ENCODE results near the gene SUMO1.
"Not testable (repeated sequence)": the region's sequence is repeated elsewhere in the genome, so short reads cannot be mapped to it uniquely, and the experiment has no call there.

SUMO1 gene

DNA sequence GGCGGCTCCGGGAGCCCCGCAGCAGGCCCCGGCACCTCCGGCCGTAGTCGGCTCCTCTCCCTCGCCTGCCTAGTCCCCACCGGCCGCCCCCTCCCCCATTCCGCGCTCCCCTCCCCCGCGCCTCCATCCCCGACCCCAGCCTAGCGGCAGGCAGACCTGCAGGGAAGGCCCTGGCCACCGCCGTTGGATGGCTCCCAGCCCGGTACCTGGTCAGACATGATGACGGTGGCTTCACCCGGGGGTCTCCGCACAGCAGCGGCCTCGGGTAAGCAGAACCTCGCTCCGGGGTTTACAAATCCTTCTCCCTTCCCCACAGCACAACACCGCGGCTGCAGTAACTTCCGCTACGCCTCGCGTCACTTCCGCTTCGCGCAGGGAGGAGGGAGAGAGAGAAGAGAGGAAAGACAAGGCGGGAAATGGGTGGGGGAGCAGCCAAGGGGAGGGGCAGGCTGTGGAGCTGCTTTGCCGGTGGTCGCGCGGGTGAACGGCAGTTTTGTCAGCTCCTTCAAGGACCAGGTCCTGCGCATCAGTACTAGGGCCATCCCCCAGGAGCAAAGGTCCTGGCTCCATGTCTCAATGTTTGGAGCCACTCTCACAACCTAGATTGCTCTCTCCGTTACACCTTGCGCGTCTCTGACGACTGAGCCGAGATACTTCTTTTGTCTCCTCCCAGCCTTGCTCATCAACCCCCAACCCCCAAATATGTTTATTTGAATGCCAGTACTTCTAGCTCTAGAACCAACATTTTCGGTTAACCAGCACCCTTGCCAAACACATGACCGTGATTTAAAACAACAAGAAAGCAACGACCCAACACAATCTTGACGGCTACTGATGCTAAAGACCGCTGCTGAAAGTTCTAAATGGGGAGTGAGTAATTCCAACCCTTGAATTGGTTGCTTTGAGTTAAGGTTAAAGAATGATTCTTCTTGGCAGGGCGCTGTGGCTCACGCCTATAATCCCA lies at the start of gene SUMO1:
SUMO1 (minus strand) TSS at position 364 of the 964 bp plus-strand sequence; CDS start at position 218, 146 bp downstream.
- peak; percentile 84 for DNase-seq (ENCODE audit: low read depth)

DNA sequence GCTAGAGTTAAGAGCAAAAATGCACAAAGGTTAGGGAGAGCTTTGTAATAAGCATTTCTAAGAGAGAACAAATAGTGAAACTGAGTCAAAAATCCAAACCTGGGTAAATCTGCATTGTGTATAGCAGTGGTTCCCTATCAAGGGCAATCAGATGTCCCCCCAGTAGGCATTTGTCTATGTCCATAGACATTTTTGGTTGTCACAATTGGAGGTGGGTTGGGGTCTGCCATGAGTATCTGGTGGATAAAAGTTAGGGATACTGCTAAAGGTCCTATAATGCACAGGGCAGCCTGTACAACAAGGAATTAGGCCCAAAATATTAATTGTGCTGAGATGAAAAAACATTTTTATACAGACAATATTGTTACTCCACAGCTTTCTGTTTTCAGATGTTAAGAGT lies 48.2 kb upstream of the SUMO1 start:
- no peak for DNase-seq (ENCODE audit: low read depth)

DNA sequence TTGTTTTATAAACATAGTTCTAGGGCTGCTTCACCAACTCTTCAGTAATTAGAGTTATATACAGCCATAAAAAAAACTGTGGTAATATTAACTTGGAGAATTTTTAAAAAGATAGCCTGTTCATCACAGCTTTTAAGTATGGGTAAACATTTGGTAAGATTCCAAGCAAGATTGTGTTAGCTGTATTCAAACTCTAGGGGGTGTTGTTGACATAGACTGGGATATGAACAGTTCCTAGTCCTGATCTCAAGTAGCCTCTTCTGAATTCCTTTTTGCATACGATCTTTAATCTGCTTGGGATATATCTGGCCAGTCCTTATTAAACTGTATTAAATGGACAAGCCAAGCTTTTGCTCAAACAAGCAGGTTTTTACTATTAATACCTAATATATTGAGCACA lies 40.5 kb upstream of the SUMO1 start:
- no peak for DNase-seq (ENCODE audit: low read depth)

DNA sequence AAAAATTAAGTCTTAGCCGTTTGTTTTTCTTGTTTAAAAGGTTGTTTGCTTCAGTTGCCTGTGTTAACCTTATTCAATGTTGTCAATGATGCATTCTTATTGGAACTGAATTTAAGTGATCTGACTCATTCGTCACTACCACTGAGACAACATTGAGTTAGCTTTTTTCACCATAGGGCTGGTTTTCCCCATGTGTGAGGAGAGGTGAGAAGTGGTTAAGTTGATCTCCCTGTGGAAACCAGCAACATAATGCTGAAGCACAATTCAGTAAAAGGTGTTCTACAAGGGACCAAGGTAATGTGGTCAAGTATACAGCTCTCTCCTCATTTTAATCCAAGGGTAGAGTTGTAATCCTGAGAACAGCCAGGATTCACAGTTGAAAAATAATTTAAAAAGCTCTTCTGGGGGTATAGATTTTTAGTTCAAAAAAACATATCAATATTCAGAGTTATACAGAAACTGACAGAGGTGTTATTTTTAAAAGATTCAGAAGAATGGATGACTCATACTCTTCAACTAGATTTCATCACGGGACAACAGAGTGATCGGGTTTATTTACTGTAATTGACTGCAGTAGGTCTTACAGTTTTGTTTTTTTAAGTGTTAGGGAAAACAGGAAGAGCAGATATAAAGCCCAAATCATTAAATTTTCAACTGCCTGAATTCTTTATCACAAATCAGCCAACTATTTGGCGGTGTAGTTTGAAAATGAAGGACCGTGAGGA lies 39.8 kb upstream of the SUMO1 start:
- no peak for DNase-seq (ENCODE audit: low read depth)

DNA sequence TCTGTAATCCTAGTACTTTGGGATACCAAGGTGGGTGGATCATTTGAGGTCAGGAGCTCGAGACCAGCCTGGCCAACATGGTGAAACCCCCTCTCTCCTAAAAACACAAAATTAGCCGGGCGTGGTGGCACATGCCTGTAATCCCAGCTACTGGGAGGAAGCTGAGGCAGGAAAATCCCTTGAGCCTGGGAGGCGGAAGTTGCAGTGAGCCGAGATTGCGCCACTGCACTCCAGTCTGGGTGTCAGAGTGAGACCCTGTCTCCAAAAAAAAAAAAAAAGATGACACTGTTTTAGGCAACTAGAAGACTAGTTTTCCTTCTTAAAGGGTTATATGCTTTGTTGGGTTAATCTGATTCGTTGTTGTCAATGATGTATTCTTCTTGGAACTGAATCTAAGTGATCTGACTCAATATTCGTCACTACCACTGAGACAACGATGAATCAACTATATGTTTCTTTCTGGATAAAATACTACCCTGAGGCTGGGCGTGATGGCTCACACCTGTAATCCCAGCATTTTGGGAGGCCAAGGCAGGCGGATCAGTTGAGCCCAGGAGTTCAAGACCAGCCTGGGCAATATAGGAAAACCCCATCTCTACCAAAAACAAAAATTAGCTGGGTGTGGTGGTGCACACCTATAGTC lies 37.8 kb upstream of the SUMO1 start:
- DNase-seq (ENCODE audit: low read depth): not testable (repeated sequence)

DNA sequence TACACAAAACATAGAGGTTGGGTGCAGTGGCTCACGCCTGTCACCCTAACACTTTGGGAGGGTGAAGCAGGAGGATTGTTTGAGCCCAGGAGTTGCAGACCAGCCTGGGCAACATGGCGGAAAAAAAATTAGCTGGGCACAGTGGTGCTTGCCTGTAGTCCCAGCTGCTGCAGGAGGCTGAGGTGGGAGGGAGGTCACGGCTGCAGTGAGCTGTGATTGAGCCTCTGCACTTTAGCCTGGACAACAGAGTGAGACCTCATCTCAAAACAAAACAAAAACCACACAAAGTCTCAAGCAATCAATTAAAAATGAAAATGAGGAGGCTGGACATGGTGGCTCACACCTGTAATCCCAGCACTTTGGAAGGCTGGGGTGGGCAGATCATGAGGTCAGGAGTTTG lies 32.1 kb upstream of the SUMO1 start:
- DNase-seq (ENCODE audit: low read depth): no peak

DNA sequence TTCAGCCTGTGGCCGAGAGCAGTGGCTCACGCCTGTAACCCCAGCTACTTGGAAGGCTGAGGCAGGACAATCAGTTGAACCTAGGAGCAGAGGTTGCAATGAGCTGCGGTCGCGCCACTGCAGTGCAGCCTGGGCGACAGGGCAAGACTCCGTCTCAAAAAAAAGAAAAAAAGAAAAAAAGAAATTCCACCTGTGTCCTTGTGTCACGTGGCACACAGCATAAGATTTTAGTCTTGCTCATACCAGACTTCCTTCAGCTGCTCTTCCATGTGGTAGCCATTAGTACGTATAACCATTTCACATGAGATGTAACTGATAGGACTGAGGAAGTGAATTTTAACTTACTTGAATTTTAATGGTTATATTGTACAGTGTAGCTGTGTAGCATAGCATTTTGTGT lies 31.2 kb upstream of the SUMO1 start:
- no peak for DNase-seq (ENCODE audit: low read depth)

DNA sequence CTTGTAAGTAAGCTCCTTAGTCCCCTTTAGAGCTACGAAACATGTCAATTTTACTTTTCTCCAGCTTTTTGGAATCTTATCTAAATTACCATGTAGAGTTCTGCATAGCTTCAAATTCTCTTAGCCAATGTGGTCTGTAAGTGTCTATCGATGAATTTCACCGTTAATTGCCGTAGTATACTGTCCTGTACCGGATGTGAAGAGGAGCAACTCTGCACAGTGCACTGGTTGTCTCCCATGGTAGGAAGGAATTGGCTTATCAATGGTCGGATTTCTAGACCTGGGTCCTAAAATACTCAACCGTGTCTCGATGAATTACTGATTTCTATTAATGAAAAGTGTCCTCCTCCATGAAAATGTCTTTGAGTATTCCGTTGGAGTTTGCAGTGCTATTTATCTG lies 29.1 kb upstream of the SUMO1 start:
- no peak for DNase-seq (ENCODE audit: low read depth)

DNA sequence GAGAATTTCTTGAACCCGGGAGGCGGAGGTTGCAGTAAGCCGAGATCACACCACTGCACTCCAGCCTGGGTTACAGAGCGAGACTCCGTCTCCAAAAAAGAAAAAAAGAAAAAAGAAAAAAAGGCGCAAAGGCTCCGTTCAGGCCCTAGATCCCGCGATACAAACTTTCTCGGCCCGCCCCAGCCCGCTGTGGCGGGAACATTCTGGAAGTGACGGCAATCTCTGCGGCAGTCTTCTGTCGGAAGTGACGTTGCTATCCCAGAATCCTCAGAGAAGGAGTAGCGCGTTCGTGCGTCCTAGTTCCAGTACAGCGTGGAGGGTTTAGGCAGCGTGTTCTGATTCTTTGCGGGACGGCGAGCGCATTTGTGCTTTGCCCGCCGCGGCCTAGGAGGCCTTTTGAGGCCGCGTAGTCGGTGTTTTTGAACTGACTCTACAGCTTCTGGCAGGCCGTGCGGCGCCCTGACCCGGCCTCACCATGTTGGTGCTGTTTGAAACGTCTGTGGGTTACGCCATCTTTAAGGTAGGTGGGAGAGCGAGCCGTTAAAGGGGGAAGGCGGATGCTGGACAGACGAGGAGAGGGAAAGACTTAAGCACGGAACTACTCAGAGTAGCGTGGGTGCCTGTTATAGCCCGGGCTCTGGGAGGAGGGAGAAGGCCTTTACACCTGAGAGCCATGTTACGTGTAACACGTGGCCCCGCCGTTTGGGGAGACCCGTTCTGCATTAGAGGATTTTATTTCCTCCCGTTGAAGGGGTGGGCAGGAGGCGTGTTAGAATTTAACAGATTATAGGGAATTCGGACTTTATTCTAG lies 27.3 kb upstream of the SUMO1 start, which contains the start of gene NOP58:
NOP58 (plus strand) TSS at position 297 of the 811 bp plus-strand sequence; CDS start at position 476, 179 bp downstream.
- DNase-seq (ENCODE audit: low read depth): peak; percentile 77

DNA sequence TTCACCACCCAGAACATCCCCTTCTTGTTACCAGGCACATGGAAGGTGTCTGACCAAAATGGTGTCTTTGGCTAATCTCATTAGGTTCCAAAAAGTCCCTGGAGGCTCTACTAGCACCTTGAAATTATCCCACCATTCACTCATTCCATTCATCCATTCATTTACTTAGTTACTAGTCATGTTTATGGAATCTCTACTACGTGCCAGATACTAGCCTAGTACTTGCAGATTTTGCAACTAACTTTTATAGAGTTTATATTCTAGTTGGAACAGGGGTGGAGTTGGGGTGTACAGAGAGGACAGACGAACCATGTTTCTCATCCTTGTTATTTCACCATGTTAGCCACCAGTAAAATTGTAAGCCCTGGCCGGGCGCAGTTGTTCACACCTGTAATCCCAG lies 23.1 kb upstream of the SUMO1 start:
- DNase-seq (ENCODE audit: low read depth): no peak

DNA sequence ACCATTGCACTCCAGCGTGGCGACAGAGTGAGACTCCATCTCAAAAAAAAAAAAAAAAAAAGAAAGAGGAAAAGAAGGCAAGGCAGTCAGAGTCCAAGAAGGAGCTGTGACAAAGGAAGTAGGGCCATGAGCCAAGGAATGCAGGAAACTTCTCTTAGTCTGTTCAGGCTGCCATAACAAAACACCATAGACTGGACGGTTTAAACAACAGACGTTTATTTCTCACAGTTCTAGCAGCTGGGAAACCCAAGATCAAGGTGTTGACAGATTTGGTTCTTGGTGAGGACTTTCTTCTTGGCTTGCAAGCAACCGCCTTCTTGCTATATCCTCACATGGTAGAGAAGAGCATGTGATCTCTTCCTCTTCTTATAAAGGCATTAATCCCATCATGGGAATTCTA lies 13.1 kb upstream of the SUMO1 start:
- DNase-seq (ENCODE audit: low read depth): no peak

DNA sequence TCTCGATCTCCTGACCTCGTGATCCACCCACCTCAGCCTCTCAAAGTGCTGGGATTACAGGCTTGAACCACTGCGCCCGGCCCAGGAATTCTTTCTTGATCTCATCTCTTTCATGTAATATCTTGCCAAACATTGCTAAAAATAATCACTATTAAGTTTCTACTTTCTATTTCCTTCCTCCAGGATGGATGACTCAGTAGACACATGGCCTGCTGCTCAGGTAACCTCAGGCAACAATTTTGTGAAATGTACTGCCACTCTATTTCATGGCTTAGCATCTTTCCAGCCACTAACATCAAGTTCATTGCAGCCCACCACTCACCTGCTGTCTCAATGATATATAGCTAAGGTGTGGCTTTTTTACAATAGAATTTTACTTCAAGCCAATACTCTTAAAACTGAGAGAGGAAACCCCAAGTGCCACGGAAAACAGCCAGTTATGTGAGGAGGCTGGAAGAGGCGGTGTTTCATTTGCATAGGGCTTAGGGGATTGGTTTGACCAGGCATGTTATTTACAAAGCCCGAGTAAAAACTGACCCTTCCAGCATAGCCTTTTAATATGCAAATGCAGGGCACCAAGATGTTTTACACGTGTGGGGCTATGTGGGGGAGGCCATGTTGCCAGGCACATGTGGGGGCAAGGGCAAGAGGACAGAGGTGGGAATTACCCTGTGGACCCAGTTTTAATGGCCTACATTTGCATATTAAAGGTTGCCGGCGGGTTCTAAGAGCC lies 11.3 kb upstream of the SUMO1 start:
- no peak for DNase-seq (ENCODE audit: low read depth)

DNA sequence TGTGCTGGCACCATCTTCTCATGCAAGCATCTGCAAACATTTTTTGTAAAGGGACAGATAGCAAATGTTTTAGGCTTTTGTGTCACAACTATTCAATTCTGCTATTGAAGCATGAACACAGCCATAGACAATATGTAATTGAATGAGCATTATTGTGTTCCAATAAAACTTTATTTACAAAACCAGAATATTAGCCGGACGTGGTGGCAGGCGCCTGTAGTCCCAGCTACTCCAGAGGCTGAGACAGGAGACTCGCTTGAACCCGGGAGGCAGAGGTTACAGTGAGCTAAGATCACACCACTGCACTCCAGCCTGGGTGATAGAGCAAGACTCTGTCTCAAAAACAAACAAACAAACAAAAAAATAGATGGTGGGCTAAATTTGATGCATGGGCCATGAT lies 9.3 kb upstream of the SUMO1 start:
- not testable (repeated sequence) for DNase-seq (ENCODE audit: low read depth)

DNA sequence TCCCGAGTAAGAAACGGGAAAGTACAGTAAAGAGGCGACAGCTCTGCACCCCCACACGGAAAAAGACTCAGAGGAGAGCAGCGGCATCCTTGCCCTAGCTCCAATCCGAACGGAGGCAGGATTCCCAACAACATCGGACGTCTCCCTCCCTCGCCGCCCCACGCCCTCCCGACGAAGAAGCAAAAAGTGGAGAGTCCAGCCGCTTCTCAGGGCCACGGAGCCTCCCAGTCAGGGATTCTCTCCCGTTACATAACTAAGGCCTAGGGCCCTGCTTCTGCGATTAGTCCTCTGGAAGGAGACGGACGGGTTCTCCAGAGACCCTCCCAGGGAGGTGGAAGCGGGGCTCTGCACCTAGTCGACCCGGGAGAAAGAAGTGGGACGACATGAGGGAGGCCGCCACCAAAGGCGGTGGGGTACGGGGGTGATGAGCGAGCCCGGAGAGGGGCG lies 587 bp downstream of the SUMO1 start:
- DNase-seq (ENCODE audit: low read depth): no peak

DNA sequence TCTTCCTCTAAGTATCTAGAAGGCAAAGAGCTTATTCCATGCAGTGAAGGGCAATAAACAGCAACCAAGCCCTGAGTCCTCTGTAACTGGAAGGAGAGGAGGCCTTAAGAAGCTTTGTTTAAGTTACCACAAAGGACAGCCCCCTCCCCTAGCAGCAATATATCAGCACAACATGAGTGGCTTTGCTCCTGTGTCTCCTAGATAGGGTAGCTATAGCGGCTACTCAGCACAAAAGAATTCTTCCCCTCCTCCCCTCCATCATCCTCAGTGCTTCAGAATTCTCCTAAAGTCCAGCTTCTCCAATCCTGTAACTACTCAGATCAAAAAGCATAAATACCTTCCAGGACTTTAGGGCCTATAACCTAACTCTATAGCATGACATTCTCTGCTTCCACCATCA lies 16.5 kb downstream of the SUMO1 start:
- no peak for DNase-seq (ENCODE audit: low read depth)

DNA sequence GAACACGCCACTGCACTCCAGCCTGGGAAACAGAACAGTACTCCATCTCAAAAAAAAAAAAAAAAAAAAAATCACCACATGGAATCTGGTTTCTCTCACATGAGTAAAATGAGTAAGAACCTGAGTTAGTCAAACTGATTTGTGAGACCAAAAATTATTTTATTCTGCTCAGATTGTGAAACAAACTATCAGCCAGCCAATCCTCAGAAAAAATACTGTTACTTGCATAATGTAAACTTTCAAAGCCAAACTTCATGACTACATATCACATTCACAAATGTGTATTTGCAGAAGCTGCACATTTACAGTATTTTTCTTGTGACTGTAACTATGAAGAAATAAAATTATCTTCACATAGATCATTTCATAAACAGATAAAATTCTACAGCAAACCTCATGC lies 23.2 kb downstream of the SUMO1 start:
- DNase-seq (ENCODE audit: low read depth): no peak

DNA sequence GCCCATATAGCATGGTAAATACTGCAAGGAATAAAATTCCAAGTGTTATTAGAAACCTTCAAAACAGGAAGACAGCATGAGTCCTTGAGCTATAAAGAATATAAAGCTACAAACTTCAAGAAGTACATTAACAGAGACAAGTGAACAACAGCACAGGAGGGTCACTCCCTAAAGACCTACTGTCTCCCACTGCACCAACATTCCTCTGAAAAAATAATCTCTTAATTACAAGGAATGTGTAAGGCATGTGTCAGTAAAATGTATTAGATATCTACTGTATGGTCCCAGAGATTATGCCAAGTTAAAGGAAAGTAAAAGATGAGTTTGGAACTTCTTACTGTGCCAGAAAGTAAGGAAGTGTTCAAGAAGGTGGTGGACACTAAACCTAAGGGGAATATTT lies 29.9 kb downstream of the SUMO1 start:
- no peak for DNase-seq (ENCODE audit: low read depth)

DNA sequence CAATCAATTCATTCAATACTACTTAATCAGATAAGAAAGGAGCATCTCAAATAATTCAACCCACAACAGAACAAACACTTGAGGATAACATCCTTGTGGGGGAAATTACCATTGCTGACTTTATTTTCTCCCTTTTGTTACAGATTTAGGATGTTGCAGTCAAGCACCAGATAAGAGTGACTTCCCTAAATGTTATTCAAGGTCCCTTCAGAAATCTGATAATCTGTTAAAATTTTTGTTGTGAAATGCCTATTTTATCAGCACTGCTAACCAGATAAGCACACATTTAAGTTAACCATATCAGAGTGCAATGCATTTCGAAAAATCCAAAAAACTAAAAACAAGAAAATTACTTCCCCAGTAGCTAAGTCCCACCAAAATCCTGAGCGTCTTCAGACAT lies 33.5 kb downstream of the SUMO1 start:
- no peak for DNase-seq (ENCODE audit: low read depth)

DNA sequence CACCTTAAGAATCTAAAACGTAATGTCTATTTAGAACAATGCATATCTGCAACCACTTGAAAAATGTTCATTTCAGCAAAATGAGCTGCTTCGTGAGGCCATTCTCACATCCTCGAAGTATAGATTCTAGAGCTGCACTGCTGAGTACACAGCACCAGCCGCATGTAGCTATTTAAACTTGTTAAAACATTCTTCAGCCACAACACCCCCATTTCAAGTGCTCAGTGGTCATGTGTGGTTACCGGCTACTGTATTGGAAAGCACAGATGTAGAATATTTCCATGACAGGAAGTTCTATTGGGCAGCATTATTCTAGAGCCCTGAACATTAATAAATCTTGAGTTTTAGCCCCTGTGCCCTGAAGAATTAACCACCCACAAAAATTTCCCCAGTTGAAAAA lies 35.0 kb downstream of the SUMO1 start:
- DNase-seq (ENCODE audit: low read depth): no peak

DNA sequence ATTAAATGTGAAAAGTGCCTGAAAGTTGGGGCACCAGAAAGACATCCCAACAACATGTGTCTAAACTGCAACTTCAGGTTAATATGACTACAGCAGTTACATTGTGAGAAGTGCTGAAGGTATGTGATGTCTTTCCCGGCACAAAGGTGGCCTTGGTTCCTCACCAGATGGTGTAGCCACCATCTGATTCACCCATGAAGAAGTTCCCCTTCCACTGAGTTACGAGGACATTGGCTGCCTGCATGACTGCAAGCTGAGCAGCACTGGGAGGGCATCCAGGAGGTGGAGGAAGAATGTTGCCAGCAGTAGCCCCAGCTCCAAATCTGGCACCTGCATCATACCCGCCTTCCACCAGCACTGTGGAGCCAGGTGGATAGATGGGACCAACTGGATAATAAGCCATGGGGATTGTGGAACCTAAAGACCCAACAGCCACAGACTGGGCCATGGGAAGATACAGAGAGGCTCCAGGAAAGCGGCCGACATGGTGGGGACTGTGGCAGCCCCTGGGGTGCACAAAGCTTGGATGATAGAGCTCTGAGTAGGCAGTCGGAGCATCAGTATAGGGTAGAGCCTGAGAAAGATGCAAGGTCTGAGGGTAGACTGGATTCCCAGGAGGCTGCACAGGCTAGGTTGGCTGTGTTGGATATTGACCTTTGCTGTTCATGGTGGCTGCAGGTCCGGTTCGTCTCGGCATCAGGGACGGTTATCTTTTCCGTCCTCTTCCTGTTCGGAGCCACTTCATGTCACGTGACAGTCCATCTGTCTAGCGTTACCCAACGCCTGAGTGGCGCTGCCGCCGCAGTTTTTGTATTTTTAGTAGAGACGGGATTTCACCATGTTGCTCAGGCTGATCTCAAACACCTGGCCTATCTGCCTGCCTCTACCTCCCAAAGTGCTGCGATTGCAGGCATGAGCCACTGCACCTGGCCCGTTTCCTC lies 36.9 kb downstream of the SUMO1 start:
- DNase-seq (ENCODE audit: low read depth): no peak
